Muscle of back (tissue), 11 donors: ENCODE results near the gene GPBP1. TPM values are rescaled to one million over a fixed set of nuclear protein-coding genes. Genes with fewer than 3 reads are reported as not detected.
"Not testable (repeated sequence)": the region's sequence is repeated elsewhere in the genome, so short reads cannot be mapped to it uniquely, and the experiment has no call there.

ENCODE experiments used
- DNase-seq, 3 donors: peaks; one replicate each; pipeline versions ENCODE4 v3.0.0 to v3.0.0-alpha.2; 2013
- polyA plus RNA-seq, 10 donors: library from polyadenylated mRNA; unstranded; fragments of 120-200 nt; gene quantifications; one replicate each; pipeline ENCODE4 v1.2.1, GENCODE V29; 2013; ENCODE audit not compliant: insufficient read length in 10 of 10

Gene GPBP1
- polyA plus RNA-seq, 10 donors, result 68.4 to 98.3 (median 87.1) TPM

DNA sequence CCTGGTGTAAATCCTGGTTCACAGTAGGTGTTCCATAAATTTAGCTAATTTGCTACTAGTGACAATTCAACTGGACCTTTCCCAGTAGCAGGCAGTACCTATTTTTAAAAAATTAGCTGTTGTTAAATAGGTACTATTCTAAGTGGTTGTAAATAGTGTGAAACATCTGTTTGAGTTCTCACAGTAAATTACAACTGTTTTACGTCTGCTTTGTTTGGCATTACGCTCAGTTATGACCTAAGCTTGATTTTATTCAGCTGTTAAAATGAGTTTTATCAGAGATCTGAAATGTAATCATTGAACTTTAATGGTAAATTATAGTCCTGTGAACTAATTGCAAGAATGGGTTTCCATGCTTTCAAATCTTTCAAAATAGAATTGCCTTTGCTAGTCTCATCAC, 93.9 kb downstream of the GPBP1 start:
- DNase-seq, result no peak

DNA sequence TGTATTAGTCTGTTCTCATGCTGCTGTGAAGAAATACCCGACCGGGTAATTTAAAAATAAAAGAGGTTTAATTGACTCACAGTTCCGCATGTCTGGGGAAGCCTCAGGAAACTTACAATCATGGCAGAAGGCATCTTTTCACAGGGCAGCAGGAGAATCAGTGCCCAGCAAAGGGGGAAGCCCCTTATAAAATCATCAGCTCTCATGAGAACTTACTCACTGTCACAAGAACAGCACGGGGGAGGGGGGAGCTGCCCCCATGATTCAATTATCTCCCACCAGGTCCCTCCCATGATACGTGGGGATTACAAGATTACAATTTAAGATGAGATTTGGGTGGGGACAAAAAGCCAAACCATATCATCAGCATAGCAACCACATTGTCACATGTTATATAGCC, 102.5 kb downstream of the GPBP1 start:
- DNase-seq, result no peak

DNA sequence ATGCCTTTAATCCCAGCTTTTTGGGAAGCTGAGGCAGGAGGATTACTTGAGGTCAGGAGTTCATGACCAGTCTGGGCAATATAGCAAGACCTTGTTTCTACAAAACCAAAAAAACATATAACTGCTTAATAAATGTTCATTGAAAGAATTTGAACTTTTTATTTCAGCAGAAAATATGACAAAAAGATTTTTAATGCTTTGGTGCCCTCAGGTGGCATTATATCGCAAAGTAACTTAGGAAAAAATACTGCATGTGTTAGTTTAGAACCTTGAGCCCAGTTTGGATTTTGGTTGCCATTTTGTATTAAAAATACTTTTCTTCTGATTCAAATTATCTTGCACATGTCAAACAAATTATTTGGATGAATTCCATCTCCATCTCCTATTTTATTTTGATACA, 103.2 kb downstream of the GPBP1 start:
- no peak for DNase-seq

DNA sequence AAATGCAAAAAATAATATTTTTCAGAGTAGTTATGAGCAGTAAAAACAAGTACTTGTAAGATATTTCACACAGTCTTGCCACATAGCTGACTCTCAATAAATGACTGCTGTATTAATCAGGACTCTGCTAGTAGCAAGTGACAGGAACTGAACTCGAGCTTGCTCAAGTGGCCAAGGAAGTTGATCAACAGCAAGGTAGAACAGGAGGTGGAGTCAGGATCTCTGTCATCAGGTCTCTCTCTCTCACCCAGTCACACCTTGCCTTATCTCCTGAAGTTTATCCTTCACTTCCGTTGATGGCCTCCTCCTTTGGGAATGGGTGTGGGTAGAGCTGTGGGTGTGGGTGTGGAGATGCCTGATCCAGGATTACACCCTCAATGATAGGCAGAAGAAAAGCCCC, 107.0 kb downstream of the GPBP1 start:
- DNase-seq, result no peak

DNA sequence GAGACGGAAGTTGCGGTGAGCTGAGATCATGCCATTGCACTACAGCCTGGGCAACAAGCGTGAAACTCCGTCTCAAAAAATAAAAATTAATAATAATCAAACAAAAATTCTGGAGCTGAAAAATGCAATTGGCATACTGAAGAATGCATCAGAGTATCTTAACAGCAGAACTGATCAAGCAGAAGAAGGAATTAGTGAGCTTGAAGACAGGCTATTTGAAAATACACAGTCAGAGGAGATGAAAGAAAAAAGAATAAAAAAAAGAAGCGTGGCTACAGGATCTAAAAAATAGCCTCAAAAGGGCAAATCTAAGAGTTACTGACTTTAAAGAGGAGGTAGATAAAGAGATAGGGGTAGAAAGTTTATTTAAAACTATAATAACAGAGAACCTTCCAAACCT, 111.2 kb downstream of the GPBP1 start:
- not testable (repeated sequence) for DNase-seq

DNA sequence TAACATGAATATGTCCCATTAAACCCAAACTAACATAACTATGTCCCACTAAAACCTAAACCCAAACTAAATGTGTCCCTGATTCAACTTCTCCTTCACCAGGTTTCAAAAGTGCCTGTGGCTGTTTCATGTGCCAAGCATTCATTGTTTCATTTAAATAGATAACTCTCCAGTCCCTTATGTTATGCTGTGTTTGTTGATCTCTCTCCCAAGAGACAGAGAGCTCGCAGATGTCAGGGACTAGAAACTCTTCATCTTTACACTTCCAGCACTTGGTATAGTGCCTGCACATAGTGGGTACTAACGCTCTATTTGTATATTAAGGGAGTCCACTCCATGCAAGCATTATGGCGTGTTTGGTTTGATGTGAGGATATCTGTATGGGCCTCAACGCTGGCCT, 118.0 kb downstream of the GPBP1 start:
- no peak for DNase-seq

DNA sequence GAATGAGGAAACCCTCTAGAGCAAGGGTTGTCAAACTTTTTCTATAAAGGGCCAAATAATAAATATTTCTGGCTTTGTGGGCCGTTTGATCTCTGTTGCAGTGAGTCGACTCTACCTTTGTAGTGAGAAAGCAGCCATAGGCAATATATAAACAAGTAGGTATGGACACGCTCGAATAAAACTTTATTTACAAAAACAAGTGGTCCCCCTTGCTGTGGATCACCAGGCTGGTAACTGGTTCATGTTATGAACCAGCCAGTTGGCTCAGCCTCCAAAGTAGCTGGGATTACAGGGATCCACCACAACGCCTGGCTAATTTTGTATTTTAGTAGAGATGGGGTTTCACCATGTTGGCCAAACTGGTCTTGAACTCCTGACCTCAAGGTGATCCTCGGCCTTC, 118.5 kb downstream of the GPBP1 start:
- DNase-seq, result no peak

DNA sequence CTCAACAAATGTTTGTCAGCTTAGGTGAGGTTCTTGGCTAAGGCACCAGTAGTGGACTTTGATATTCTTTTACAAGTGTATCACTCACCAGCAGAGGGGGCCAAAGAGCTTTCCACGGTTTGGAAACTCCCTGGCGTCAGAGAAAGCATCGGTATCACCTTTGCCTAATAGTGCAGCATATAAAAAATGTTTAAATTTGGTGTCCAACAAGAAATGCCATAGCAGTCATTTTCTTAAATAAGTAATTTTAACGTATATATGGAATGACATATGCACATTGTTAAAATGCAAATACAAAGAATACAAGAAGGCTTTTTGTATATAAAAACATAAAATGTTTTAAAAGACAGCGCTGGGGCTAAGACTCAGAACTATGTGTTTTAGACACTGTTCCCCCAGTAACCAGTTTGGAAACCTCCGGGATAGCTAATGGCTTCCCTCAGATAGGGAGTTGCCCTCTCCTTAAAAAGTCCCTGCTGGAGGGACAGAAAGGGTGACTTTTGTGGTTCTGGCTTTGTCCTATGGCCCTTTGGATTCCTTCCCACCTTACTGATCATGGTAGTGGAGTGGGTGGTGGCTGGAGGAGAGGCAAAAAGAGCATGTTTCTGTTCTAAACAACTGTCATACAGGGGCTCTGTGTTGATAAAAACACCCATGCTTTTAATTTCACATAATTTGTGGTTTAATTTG, 124.6 kb downstream of the GPBP1 start:
- peak; percentile 83 to 90 (median 89) for DNase-seq

DNA sequence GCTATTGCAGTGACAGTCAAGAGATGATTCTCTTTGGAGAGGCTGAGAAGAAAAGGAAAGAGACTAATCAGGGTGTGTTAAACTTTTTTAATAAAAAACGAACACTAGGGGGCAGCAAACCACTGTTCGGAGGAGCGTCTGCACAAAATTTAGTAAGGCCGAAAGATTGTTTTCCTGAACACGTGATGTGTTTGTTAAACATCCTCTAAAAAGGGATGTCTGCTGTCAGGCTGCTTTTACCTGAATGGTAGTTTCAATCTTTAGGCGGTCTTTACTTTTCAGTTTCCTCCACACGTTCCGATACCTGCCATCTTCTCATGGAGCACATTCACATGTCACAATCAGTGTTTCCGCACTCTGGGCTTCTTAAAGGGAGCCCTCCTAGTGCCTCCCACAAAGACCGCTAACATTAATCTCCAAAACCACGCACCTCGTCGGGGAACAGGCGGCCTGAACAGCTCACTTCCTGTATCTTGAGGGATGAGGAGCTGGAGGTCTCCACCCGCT, 125.2 kb downstream of the GPBP1 start:
- DNase-seq, result peak; percentile 82 to 93 (median 87)

DNA sequence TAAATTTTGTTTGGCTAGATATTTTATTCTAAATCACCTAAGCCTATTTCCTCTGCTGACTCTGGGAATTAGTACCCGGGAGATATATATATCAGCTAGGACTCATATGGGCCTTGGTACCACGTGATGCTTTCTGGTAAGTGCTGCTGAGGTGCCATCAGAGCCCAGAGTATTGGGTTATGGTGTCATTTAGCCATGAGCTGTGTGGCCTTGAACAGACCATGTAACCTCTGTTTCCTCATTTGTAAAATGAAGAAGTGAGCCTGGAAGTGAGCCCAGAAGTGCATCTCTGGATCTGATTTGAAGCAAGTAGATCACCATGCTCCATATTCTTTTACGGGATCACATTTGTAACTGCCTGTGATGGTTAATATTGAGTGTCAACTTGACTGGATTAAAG, 126.1 kb downstream of the GPBP1 start:
- no peak for DNase-seq

DNA sequence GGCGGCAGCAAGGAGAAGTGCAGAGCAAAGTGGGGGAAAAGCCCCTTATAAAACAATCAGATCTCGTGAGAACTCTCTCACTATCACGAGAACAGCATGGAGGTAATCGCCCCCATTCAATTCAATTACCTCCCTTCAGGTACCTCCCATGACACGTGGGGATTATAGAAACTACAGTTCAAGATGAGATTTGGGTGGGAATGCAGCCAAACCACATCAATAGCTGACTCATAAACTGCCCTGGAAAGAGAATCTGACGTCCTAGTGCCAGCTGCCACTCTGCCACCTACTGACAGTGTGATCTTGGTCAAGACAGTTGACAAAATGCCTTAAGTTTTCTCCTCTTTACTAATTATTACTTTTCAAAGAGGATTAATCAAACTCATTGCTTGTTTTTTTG, 128.3 kb downstream of the GPBP1 start:
- no peak for DNase-seq

DNA sequence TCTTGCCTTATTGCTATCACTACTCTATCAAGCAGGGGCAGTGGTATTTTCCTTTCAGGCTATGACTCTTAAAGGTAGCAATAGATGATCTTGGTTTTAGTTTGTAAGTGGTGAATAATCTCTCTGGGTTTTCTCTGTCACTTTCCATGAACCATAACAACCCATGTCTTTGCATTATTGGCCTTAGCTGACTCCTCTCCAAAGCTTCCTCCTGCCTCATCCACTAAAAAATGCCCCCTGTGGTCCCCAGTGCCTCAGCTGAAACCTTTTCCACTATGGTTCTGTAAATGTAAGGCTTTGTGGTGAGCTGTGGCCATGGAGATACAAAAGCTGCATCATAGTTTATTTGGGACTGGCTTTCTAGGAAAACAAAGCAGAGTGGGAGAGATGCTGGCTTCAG, 128.8 kb downstream of the GPBP1 start:
- DNase-seq, result peak in 1 of 3 donors; percentile 9

DNA sequence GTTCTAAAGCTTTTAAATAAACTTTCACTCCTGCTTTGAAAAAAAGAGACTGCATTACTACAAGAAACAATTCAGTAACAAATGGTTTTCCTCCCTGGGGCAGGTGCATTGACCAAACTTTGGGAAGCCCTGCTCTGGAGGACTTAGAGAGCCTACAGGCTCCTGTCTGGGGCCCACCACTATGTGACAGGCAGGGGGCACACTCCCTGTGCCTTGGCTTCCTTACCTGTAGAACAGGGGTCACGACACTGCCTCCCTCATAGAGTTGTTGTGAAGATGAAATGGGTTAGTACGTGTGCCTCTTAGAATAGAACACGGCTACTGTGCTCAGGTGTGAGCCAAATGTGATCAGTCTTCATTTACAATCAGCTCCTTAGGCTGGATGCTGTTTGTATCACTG, 130.1 kb downstream of the GPBP1 start:
- no peak for DNase-seq

DNA sequence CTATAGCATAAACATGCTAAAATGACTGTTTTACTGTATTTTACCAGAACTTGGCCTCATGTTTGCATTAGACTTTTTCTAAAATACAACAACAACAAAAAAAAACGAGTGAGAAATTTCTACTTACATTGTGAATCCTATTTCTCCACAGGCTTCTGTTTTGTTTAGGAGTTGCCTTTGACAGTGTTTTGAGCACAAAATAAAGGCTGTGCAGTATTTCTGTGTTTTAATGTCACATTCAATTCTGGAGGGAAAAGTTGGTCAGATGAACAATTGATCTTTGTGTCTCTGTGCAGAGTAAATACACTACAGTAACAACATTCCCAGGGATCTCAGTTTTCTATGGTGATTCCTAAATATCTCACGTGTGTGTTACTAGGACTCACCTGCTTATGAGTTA, 131.1 kb downstream of the GPBP1 start:
- DNase-seq, result no peak

DNA sequence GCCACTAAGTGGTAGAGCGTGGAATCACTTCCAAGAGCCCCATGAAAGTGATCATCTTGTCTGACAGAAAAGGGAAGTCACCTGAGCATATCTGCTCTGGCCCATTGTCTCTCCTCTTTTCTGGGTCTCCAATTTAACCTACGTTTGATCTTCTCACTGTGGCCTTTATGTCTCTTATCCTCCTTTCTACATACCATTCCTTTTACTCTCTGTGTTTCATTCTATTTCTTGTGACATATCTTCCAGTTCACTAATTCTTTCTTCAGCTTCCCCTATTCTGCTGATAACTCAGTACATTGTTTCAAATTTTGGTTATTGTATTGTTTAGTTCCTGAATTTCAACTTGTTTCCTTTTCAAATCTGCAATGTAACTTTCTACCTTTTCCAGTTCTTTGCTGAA, 132.5 kb downstream of the GPBP1 start:
- no peak for DNase-seq

DNA sequence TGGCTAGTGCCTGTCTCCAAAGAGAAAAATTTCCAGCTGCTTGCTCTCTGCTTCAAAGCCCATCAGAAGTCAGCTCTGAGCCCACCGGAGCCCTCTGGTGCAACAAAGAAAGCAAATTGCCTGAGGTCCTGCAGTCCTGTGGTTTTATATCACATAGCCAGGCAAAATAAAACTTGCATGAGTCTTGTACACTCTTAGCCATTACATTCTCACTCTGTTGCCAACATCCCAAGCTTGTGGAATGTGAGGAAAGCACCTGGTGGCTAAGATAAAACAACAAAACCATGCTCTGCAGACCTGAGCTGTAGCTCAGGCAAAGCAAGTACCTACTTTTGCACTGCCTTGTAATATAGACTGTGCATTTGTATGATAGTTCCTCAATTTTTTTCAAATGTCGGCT, 133.7 kb downstream of the GPBP1 start:
- no peak for DNase-seq

DNA sequence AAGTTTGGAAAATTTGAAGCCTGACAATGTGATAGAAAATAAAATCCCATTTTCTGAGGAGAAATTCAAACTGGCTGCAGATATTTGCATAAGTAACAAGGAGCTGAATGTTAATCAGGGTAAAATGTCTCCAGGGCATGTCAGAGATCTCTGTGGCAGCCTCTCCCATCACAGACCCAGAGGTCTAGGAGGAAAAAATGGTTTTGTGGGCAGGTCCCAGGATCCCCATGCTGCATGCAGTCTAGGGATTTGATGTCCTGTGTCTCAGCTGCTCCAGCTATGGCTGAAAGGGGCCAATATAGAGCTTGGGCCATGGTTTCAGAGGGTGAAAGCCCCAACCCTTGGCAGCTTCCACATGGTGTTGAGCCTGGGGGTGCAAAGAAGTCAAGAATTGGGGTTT, 135.2 kb downstream of the GPBP1 start:
- DNase-seq, result not testable (repeated sequence)

DNA sequence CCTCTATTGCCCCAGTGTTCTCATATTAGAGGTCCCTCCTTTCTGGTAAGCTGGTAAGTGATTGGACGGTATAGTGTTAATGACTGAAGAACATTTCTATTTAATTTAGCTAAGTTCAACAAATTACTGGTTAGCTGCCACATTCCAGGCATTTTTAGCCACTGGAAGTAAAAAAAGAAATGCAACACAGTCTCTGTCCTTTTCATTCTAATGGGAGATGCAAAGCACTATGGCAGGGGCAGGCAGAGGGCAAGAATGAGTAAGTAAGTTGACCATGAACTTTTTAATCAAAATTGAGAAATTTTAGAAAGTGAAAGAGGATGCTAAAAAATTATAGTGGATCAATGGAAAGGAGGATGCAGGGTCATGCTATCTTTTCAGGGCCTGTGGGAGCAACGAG, 137.4 kb downstream of the GPBP1 start:
- DNase-seq, result no peak

DNA sequence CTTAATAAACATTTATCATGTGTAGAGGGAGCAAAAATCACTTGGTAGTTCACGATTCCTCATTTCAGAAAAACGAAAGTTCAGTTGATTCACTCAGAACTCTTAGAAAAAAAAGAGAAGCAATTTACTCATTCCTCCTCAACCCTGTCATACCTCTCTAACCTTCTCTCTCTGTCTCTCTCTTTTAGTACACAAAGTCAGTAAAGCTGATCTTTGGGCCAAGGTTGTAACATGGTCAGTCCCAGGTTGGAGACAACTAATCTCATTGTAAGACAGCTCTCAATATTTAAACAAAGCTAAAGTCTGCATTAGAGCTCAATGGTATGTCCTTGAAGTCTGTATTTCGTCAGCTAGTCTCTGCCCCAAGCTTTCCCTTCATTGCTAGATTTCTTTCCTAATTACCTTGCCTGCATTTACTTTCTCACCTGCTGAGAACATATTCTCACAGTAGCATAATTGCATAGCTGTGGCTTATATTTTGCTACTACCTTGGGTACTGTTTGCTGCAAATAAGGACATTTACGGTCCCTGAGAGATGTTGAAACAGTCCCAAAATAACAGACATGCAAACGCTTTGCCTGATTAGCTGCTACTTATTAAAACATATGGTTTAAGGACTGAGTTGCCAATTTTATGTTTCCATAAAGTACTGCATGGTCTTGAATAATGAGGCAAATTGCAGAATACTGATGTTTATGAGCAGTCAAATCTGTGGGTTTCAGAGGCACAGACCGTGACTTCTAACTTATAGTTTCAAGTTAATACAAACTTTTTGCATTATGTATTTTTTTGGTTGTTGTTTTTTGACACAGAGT, 138.3 kb downstream of the GPBP1 start:
- DNase-seq, result no peak

DNA sequence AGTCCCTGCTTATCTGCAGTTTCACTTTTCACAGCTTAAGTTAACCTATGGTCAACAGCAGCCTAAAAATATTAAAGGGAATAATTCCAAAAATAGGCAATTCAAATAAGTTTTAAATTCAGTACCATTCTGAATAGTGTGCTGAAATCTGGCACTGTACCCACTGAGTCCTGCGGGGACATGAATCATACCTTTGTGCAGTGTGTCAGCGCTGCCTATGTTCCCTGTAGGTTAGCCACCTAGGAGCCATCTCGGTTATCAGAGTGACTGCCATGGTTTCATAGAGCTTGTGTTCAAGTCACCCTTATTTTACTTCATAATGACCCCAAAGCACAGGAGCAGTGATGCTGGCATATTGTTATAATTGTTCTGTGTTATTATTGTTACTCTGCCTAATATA, 139.9 kb downstream of the GPBP1 start:
- no peak for DNase-seq
